IMR-90 (cell line): Measurements from ENCODE around the gene ETF1. TPM values are rescaled to one million over a fixed set of nuclear protein-coding genes. Genes with fewer than 3 reads are reported as not detected.

Experiments used
- ATAC-seq: fragments of 200-7000 bp; cut with Tn5 transposase; 2 replicates; pipeline ENCODE4 v1.9.1; 2020; ENCODE audit warnings: low read depth, mild to moderate bottlenecking, moderate library complexity
- BruUV-seq: library from RNA; stranded (reverse); fragments of 400-500 nt; replicated peaks from 2 replicates; lab custom pipeline; 2021; lab: Mats Ljungman, UMichigan
- CTCF ChIA-PET: fragments of 300-600 bp; formaldehyde crosslinking; extraction: SDS; loops from one replicate; lab custom pipeline; 2021; ENCODE audit warnings: antibody characterized with exemption; lab: Yijun Ruan, JAX
- POLR2A ChIA-PET: fragments of 300-600 bp; sonication (Branson Sonifier 250); formaldehyde crosslinking; loops from one replicate; lab custom pipeline; 2022; ENCODE audit warnings: antibody characterized with exemption; ENCODE audit not compliant: unreplicated experiment; lab: Charles Lee
- DNase-seq: peaks from one replicate; pipeline ENCODE4 v3.0.0; 2013
- H2AFZ ChIP-seq: replicated peaks from 2 replicates; pipeline ENCODE3; 2013; ENCODE audit warnings: low read length, mild to moderate bottlenecking; ENCODE audit not compliant: poor library complexity
- H2AK5ac ChIP-seq: 2 replicates; pipeline ENCODE4 v1.6.1; 2013; ENCODE audit warnings: low read depth, low read length, inconsistent platforms
- H2AK9ac ChIP-seq: replicated peaks from 2 replicates; pipeline ENCODE3; 2013; ENCODE audit warnings: mild to moderate bottlenecking, low read depth, low read length, moderate library complexity; ENCODE audit not compliant: poor library complexity
- H2BK120ac ChIP-seq: 2 replicates; pipeline ENCODE4 v1.6.1; 2013; ENCODE audit warnings: low read depth, low read length, inconsistent platforms
- H2BK15ac ChIP-seq: 3 replicates; pipeline ENCODE4 v1.6.1; 2013; ENCODE audit warnings: low read depth, low read length, inconsistent platforms
- H2BK20ac ChIP-seq: 2 replicates; pipeline ENCODE4 v1.6.1; 2013; ENCODE audit warnings: low read depth, mild to moderate bottlenecking, inconsistent platforms, low read length, moderate library complexity
- H2BK5ac ChIP-seq: 2 replicates; pipeline ENCODE4 v1.6.1; 2013; ENCODE audit warnings: mild to moderate bottlenecking, low read depth, low read length, inconsistent platforms; ENCODE audit not compliant: poor library complexity, severe bottlenecking
- H3K14ac ChIP-seq: replicated peaks from 2 replicates; pipeline ENCODE4 v1.6.1; 2013; ENCODE audit warnings: low read depth, low read length, inconsistent platforms
- H3K18ac ChIP-seq: 2 replicates; pipeline ENCODE4 v1.6.1; 2013; ENCODE audit warnings: low read depth, low read length, control low read depth
- H3K23ac ChIP-seq: 2 replicates; pipeline ENCODE4 v1.6.1; 2013; ENCODE audit warnings: low read depth, low read length, inconsistent platforms
- H3K27ac ChIP-seq: 2 replicates; pipeline ENCODE4 v1.5.1; 2013; ENCODE audit warnings: mild to moderate bottlenecking, control low read depth, low read length; ENCODE audit not compliant: insufficient read depth
- H3K27me3 ChIP-seq: 2 replicates; pipeline ENCODE4 v1.6.1; 2013; ENCODE audit warnings: low read length; ENCODE audit not compliant: control insufficient read depth, insufficient read depth
- H3K36me3 ChIP-seq: 2 replicates; pipeline ENCODE4 v1.6.1; 2013; ENCODE audit warnings: low read length, mixed read lengths; ENCODE audit not compliant: control insufficient read depth, insufficient read depth
- H3K4ac ChIP-seq: 2 replicates; pipeline ENCODE4 v1.6.1; 2013; ENCODE audit warnings: low read depth, low read length, inconsistent platforms
- H3K4me1 ChIP-seq: 2 replicates; pipeline ENCODE4 v1.6.1; 2013; ENCODE audit warnings: low read length, mixed read lengths; ENCODE audit not compliant: control insufficient read depth, insufficient read depth
- H3K4me2 ChIP-seq: 2 replicates; pipeline ENCODE4 v1.6.1; 2013; ENCODE audit warnings: low read depth, mild to moderate bottlenecking, control low read depth, low read length, moderate library complexity
- H3K4me3 ChIP-seq: 2 replicates; pipeline ENCODE4 v1.5.1; 2013; ENCODE audit warnings: low read depth, mild to moderate bottlenecking, control low read depth, low read length, moderate library complexity; ENCODE audit not compliant: insufficient read depth
- H3K56ac ChIP-seq: 2 replicates; pipeline ENCODE4 v1.6.1; 2013; ENCODE audit warnings: low read length, inconsistent platforms; ENCODE audit not compliant: insufficient read depth; ENCODE audit errors: extremely low read depth
- H3K79me1 ChIP-seq, 2 experiments: 2 replicates each; pipeline ENCODE4 v1.6.1; 2013; ENCODE audit warnings: low read length in 2 of 2, inconsistent platforms in 1 of 2, low read depth in 1 of 2
- H3K9ac ChIP-seq: 2 replicates; pipeline ENCODE4 v1.6.1; 2013; ENCODE audit warnings: low read depth, low read length, control low read depth
- H3K9me1 ChIP-seq: 2 replicates; pipeline ENCODE4 v1.6.1; 2013; ENCODE audit warnings: low read length, inconsistent platforms; ENCODE audit not compliant: insufficient read depth
- H3K9me3 ChIP-seq: 2 replicates; pipeline ENCODE4 v1.6.1; 2013; ENCODE audit warnings: low read length; ENCODE audit not compliant: control insufficient read depth, insufficient read depth
- H4K20me1 ChIP-seq: 2 replicates; pipeline ENCODE4 v1.6.1; 2013; ENCODE audit warnings: low read length, inconsistent platforms; ENCODE audit not compliant: insufficient read depth
- H4K5ac ChIP-seq: 2 replicates; pipeline ENCODE4 v1.6.1; 2013; ENCODE audit warnings: mild to moderate bottlenecking, low read depth, low read length, control low read depth
- H4K8ac ChIP-seq, 2 experiments: 2 replicates each; pipeline ENCODE4 v1.6.1; 2013; ENCODE audit warnings: low read depth in 2 of 2, low read length in 2 of 2, control low read depth in 1 of 2, inconsistent platforms in 1 of 2
- H4K91ac ChIP-seq: 2 replicates; pipeline ENCODE4 v1.6.1; 2013; ENCODE audit warnings: low read depth, low read length, inconsistent platforms; ENCODE audit not compliant: insufficient read depth
- BHLHE40 ChIP-seq: fragments of 150-350 bp; IDR thresholded peaks from 2 replicates; pipeline ENCODE4 v1.6.1; 2016; ENCODE audit warnings: mild to moderate bottlenecking, low read depth, low read length
- CEBPB ChIP-seq: IDR thresholded peaks from 2 replicates; pipeline ENCODE4 v1.6.1; 2012; ENCODE audit warnings: low read depth, low read length, improper control_type of control experiment
- CHD1 ChIP-seq: IDR thresholded peaks from 2 replicates; pipeline ENCODE4 v1.6.1; 2012; ENCODE audit warnings: low read depth, low read length, improper control_type of control experiment
- CTCF ChIP-seq: conservative IDR thresholded peaks from 2 replicates; pipeline ENCODE4 v1.5.1; 2012; ENCODE audit warnings: mild to moderate bottlenecking, low read depth, low read length, improper control_type of control experiment
- ELK1 ChIP-seq: fragments of 150-350 bp; IDR thresholded peaks from 2 replicates; pipeline ENCODE4 v1.6.1; 2016; ENCODE audit warnings: low read depth, mild to moderate bottlenecking, low read length, moderate library complexity, borderline replicate concordance
- FOS ChIP-seq: fragments of 150-350 bp; IDR thresholded peaks from 2 replicates; pipeline ENCODE4 v1.6.1; 2016; ENCODE audit warnings: low read depth, low read length
- MAFK ChIP-seq: IDR thresholded peaks from 2 replicates; pipeline ENCODE4 v1.6.1; 2012; ENCODE audit warnings: low read depth, low read length, improper control_type of control experiment
- MAZ ChIP-seq: IDR thresholded peaks from 2 replicates; pipeline ENCODE4 v1.6.1; 2012; ENCODE audit warnings: low read depth, mild to moderate bottlenecking, low read length, improper control_type of control experiment, moderate library complexity, borderline replicate concordance
- MXI1 ChIP-seq: IDR thresholded peaks from 2 replicates; pipeline ENCODE4 v1.6.1; 2012; ENCODE audit warnings: low read depth, mild to moderate bottlenecking, low read length, moderate library complexity, borderline replicate concordance
- NFE2L2 ChIP-seq: fragments of 150-350 bp; IDR thresholded peaks from 2 replicates; pipeline ENCODE4 v1.6.1; 2016; ENCODE audit warnings: low read depth, mild to moderate bottlenecking, low read length
- POLR2A ChIP-seq: IDR thresholded peaks from 2 replicates; pipeline ENCODE4 v1.6.1; 2012; ENCODE audit warnings: mild to moderate bottlenecking, low read depth, low read length
- RAD21 ChIP-seq: IDR thresholded peaks from 2 replicates; pipeline ENCODE4 v1.6.1; 2012; ENCODE audit warnings: low read length, improper control_type of control experiment
- RCOR1 ChIP-seq: IDR thresholded peaks from 2 replicates; pipeline ENCODE4 v1.6.1; 2012; ENCODE audit warnings: mild to moderate bottlenecking, low read length, improper control_type of control experiment; ENCODE audit not compliant: insufficient replicate concordance
- RFX5 ChIP-seq: IDR thresholded peaks from 2 replicates; pipeline ENCODE4 v1.8.0; 2012; ENCODE audit warnings: low read depth, mild to moderate bottlenecking, low read length, moderate library complexity
- SMC3 ChIP-seq: fragments of 150-350 bp; IDR thresholded peaks from 2 replicates; pipeline ENCODE4 v1.6.1; 2016; ENCODE audit warnings: low read depth, mild to moderate bottlenecking, antibody characterized with exemption, low read length, moderate library complexity
- USF2 ChIP-seq: fragments of 150-350 bp; IDR thresholded peaks from 2 replicates; pipeline ENCODE4 v1.6.1; 2017; ENCODE audit warnings: mild to moderate bottlenecking, antibody characterized with exemption, low read length, low read depth
- WGBS, 2 experiments: methylation state at CpG; one replicate each; pipeline versions ENCODE4 v1.1.5 to v1.1.7; 2013; ENCODE audit warnings: missing lambda C conversion rate in 2 of 2; ENCODE audit not compliant: insufficient read length in 1 of 2; ENCODE audit errors: extremely low coverage in 2 of 2; 5-methylcytosine and 5-hydroxymethylcytosine counted together
- dilution Hi-C: fragments of 300-500 bp; cut with HindIII; formaldehyde crosslinking; loops from one replicate; pipeline ENCODE4 v1.14.3; 2018; ENCODE audit warnings: low sequenced_read_pairs; ENCODE audit not compliant: unreplicated experiment
- in situ Hi-C: fragments of 300-500 bp; cut with MboI; formaldehyde crosslinking; loops from 3 replicates; pipeline ENCODE4 v1.14.3; 2019; ENCODE audit warnings: low sequenced_read_pairs, inconsistent platforms, mixed read lengths
- intact Hi-C: fragments of 100-400 bp; cut with micrococcal nuclease; formaldehyde crosslinking; loops from 2 replicates; pipeline ENCODE4 v1.10.0; 2022
- polyA plus RNA-seq, 3 experiments: library from polyadenylated mRNA; depleted of rRNA; stranded (reverse); fragments of >200 nt; gene quantifications; 2 replicates each; pipeline ENCODE4 v1.2.3, GENCODE V29; 2012; ENCODE audit warnings: low replicate concordance in 1 of 3
- total RNA-seq: library from RNA; depleted of rRNA; stranded (reverse); fragments of >200 nt; gene quantifications from 2 replicates; pipeline ENCODE4 v1.2.3, GENCODE V29; 2012

ETF1 gene
- total and polyA plus RNA-seq, 2 of the 4 experiments (the other 2 are of a cell fraction): 53.2 to 126 TPM

GRCh38 chr5:138560971-138561370 lies 17.9 kb upstream of the ETF1 start:
- Histone ChIP-seq H3K18ac (no peak overlapping the region), H2AFZ (no peak overlapping the region), H3K36me3 (peaks cover 58% of the 10 kb centered on the region), H2AK5ac (no peak overlapping the region), H3K56ac (no peak overlapping the region), H3K27ac (no peak overlapping the region), H3K79me1 (peaks cover 37 to 43% of the 10 kb centered on the region in 2 experiments), H4K5ac (no peak overlapping the region), H3K27me3 (no peaks in the 10 kb centered on the region), H3K9ac (no peak overlapping the region), H4K20me1 (peaks cover 53% of the 10 kb centered on the region), H3K9me1 (no peaks in the 10 kb centered on the region), H3K4ac (no peak overlapping the region), H3K4me3 (no peak overlapping the region), H2BK15ac (no peak overlapping the region), H3K4me2 (no peak overlapping the region), H3K9me3 (no peaks in the 10 kb centered on the region), H3K23ac (no peak overlapping the region), H2BK5ac (no peak overlapping the region), H3K4me1 (no peaks in the 10 kb centered on the region), H2AK9ac (no peak overlapping the region), H4K8ac (no peak overlapping the region), H2BK20ac (no peak overlapping the region), H4K91ac (no peak overlapping the region), H3K14ac (no peak overlapping the region), H2BK120ac (no peak overlapping the region)
- TF ChIP-seq CTCF (no peak), NFE2L2 (no peak), USF2 (no peak), POLR2A (no peak), CEBPB (no peak), MXI1 (no peak), SMC3 (no peak), BHLHE40 (no peak), ELK1 (no peak), RFX5 (no peak), MAFK (no peak), FOS (no peak), CHD1 (no peak), RCOR1 (no peak), RAD21 (no peak), MAZ (no peak)
- ATAC-seq (no peak), DNase-seq (no peak)
- ChIA-PET CTCF (no interaction called here), POLR2A (no interaction called here)
- no TSS peak for BruUV-seq
- WGBS, 2 experiments: no CpG with 5 or more reads among the region's 6 CpGs
- in situ Hi-C loops (no loop called here), intact Hi-C loops (no loop called here), dilution Hi-C loops (no loop called here)
